ENCODE data around the gene ACAD9.
A peak's percentile ranks its signal among the peaks of the same experiment; 100 is the strongest.
"Not testable (repeated sequence)": the region's sequence is repeated elsewhere in the genome, so short reads cannot be mapped to it uniquely, and the experiment has no call there.

Gene ACAD9

DNA sequence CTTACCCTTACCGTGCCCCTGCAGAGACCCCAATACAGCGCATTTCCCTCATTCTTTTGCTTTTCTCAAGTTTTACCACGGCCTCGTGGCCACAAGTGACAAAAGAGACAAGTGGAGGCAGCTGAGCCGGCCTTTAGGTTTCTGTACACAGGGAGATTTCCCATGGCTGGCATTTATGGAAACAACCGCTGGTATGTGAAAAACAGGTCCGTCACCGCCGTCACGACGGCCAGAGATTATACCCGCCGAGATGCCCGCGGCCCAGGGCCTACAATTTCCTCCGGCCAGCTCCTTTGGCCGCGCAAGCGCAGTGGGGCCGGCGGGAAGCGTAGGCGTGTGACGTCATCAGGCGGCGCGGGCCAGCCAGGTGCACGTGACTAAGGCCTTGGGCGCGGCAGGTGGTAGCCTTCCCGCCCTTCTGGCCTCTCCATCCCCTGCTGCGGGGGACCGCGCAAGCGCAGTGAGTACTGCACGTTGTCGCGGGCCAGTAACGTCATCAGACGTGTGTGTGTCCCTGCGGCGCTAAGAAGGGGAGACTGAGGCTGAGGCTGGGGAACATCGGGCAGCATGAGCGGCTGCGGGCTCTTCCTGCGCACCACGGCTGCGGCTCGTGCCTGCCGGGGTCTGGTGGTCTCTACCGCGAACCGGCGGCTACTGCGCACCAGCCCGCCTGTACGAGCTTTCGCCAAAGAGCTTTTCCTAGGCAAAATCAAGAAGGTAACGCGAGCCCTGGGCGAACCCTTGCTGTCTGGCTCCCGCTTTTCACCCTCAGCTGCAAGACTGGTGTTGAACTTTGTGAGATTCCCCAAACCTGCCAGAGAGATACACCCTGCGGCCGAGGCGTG is at the start of gene ACAD9:
Gene ACAD9 (plus strand): TSS at position 496 of the 845 bp plus-strand sequence. CDS start 72 bp downstream, at position 568.
- DNase-seq, result peak; percentile 98

DNA sequence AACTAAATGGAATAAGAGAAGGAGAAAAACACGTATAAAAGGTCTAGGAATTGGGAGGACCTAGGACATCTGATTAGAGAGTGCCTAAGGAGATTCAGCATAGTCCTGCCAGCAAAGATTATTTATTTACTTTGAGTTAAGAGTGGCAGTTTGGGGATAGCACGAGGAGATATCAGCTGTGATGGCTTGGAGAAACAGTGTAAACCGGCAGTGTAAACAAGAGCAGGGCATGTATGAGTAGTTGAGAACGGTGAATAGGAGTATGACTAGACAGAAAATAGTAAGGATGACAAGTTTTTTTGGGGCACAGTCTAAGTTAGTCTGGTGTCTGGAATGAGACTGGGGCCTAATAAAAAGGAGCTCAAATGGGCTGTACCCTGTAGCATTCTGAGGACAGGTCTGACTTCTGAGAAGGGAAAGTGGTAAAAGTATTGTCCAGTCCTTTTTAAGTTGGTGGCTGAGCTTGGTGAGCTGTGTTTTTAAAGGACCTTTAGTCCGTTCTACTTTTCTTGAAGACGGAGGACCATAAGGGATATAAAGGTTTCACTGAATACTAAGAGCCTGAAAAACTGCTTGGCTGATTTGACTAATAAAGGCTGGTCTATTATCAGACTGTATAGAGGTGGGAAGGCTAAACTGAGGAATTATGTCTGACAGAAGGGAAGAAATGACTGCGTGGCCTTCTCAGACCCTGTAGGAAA is 49.3 kb upstream of the ACAD9 start:
- not testable (repeated sequence) for DNase-seq

DNA sequence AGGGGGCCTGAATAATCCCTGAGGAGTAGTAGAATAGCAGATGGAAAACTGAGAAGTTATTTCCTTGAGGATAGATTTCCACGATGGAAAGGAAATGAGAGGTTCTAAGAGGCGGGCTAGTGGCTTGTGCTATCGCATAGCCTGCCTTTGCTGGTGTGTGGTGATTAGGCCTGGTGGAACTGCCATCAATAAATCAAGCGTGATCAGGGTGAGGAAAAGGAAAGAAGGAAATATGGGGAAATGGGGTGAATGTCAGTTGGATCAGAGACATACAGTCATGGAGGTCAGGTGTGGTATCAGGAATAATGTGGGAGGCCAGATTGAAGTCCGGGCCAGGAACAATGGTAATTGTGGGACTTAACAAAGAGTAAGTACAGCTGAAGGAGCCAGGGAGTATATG is 48.7 kb upstream of the ACAD9 start:
- DNase-seq, result not testable (repeated sequence)

DNA sequence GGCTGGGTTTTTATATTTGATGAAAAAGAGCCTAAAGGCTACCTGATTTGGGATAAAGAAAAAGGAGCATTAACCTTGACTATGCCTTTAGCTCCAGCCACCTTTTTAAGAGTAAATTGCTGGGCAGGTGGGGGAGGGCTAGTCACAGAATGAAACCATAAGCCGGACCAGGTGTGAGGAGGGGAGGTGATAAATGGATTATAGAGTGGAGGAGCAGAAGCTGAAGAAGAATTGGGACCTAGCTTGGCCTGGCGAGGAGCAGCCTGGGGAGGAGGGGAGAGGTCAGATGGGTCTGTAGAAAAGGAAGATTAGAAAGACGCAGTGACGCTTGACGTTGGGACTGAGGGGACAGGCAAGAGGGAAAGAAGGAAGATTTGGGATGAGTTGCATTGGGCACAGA is 46.4 kb upstream of the ACAD9 start:
- not testable (repeated sequence) for DNase-seq

DNA sequence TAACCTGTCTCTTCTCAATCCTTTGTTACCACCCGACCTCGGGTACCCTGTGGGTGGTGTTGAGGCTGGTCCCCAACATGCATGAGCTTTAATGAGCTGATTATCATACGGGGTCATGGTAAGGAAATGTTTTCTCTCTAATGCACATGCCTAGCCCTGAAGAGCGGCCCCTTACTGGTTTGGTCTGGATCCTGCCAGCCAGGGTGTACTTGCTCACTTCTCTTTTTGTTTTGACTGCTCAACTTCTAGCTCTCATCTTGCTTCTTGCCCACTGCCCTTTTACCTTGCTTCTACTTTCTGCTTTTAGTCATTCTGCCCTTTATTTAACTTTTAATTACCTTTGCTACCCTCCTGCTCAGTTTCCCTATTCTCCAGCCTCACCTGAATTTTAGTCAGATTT is 44.3 kb upstream of the ACAD9 start:
- DNase-seq, result no peak

DNA sequence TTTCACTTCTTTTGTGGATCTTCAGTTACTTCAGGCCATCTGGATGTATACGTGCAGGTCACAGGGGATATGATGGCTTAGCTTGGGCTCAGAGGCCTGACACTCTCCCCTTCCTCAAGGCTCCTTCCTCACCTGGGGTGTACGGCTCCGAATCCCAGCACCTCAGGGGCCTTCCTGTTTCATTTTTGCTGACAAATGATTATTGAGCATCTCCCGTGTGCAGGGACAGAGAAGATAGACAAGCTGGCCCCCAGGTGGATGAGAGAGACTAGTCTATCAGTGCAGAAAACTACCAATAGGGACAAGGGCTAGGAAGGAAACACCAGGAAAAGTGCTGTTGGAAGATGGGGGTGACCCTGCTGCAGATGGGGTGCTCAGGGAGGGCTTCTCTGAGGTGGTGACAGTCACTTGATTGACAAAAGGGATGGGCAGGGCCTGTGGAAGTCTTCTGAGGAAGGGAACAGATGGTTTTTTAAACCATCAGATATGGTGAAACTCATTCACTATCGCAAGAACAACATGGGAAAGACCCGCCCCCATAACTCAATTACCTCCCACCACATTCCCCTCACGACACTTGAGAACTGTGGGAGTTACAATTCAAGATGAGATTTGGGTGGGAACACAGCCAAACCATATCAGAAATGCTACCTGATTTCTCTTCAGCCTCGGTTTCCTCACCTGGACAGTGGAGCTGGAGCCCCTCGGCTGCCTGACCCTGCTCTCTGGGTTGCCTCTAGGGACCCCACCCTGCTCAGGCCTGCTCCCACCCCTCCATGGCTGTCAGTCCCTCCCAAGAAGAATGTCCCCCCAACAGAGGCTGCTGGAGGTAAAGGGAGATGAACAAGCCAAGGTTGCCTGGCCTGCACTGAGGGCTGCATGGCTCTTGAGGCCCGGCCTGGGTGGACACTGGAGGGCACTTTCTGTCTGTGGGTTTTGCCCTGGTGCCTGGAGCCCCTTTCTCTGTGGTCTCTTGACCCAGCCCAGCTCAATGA is 37.2 kb upstream of the ACAD9 start:
- DNase-seq, result no peak

DNA sequence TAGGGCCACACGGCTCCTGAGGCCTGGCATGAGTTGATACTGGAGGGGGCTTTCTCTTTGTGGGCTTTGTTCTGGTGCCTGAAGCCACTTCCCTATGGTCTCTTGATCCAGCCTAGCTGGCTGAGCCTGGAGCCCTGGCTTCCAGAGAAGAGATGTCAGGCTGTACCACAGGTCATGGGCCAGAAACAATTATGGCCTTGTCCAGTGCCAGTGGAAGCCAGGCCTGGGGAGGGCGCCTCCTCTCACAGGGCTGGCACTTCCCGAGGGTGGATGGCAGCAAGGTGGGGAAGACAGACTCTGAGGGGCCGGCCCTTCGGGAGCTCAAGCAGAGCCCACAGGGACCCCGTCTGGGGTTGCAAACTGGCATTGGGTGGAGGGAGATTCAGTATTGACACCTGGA is 34.9 kb upstream of the ACAD9 start:
- DNase-seq, result no peak

DNA sequence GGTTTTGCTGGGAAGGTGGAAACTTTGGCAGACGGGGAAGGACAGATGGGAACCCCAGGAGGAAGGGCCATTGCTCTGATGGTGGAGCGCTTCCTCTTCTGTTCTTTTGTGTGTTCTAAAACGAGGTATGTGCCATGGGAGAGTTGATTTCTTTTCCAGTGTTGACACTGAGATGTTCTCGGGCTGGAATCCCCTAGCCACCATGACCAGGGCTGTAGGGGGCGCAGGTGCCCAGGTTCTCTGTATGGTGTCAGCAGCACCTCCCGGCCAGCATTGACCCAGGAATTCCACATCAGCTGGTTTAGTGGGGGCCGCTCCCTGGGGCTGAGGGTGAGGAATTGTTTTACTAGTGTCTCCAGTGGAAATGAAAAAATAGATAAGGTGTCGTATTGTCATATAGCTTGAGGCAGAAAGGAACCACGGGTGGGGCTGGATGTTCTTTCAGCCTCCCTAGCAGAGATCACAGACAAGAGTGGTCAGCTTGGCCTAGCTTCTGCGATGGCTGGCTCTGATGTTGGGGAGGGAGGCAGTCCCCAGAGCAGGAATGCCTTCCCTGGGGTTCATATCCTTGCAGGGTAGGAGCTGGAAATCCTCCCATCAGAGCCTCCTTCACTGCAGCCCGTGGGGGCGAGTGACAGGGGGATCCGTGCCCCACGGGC is 34.2 kb upstream of the ACAD9 start:
- DNase-seq, result no peak

DNA sequence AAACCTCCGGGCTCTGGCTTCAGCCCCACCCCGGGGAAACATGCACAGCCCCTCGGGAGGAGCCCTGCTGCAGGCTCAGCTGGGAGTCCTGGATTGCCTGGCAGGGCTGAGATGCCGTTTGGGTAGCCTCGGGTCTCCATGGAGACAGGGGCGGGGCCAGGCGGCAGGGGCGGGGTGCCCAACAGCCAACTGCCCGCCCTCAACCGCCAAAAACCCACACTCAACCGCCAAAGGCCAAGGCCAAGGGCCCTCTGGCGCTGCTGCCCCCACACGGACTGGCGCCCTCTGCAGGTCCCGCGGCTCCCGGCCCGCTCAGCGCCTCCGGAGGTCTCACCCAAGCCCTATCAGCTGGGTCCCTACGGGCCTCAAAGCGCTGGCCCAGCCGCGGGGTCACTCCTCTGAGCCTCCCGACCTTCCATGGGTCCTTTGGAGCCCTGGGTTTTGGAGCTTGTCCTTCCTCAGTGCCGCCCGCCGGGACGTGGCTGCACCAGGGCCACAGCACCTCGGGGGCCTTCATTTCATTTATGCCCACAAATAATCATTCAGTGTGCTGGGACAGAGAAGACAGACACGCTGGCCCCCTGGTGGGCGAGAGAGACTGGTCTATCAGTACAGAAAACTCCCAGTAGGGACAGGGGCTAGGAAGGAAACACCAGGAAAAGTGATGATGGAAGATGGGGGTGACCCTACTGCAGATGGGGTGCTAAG is 33.5 kb upstream of the ACAD9 start:
- peak; percentile 81 for DNase-seq

DNA sequence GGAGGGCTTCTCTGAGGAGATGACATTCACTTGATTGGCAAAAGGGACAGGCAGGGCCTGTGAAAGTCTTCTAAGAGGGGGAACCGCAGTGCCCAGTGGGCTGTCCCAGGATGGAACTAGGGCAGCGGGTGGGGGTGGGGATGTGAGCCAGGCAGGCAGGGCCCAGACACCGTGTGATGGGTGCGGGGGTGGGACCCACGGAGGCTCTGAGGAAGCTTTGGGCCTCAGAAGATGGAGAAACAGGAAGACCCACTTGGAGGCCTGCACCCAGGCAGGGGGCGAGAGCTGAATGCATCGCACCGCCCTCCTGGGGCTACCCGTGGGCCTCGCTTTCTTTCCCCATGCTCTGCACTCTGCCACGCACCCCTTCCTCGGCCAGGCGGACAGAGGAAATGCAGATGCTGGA is 32.9 kb upstream of the ACAD9 start:
- DNase-seq, result no peak

DNA sequence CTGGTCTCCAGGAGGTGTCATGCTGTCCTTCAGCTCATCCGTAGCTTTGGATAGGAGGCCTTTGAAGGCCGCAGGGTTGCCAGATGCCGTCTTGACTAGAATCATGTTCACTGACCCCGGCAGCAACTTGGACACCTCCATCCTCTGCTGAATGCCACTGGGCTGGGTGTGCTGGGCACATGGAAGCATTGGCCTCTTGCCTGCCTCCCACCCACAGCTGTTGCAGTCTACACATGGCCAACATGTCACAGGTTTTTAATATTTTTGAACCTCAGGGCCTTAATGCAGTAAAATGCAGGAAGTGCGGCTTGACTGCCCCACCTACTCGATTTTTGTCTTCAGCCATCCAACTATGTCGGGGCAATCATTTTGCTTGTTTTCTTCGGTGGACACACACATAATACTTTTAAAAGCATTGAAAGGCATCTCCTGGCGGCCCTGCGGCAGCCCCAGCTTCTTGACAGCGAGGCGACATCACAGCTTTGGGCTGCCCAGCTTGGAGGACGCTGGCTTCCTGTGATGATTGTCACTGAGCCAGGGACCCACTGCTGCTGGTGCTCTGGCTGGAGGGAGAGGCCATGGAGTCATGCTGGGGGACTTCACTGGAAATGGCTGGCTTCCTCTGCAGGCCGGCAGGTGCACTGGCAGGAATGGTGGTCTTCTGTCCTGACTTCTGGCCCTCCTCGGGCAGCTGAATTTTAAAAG is 31.6 kb upstream of the ACAD9 start:
- no peak for DNase-seq

DNA sequence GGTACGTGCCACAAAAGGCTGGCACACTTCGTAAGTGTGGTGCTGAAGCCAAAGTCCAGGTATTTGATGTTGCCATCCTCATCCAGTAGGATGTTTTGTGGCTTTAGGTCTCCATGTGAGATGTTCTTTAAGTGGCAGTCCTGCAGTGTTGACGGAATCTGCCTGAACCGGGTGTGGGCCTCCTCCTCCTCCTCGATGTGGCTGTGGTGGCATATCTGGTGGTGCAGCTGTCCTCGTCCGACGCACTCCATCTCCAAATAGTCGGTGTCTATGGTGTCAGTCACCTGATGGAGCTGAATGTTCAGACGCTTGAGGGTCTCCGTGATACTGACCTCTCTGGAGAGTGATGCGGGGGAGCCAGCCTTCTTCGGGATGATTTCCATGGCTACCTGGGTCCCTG is 30.5 kb upstream of the ACAD9 start:
- DNase-seq, result no peak

DNA sequence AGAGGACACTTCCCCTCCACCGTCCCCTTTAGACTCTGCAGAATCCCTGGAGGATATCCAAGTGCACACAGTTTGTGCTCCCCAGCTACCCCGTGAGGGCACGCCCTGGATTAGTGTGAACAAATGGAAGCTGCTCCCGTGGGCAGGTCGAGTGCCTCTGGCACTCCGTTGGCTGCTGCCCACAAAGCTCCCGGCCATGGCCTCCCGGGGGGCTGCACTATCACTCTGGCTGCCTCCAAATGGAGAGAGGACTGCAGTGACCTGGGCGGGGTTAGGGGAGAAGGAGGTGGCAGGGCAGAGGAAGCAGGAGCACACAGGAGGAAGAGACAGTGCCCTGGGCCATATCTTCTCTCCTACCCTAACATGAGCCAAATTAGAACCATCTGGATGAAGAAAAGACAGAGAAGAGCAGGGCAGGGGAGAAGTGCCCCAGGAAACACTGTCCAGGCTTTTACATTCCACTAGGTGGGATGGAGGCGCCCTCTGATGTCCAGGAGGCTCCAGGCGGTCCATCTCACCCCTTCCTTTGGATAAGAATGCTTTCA is 29.4 kb upstream of the ACAD9 start:
- DNase-seq, result no peak

DNA sequence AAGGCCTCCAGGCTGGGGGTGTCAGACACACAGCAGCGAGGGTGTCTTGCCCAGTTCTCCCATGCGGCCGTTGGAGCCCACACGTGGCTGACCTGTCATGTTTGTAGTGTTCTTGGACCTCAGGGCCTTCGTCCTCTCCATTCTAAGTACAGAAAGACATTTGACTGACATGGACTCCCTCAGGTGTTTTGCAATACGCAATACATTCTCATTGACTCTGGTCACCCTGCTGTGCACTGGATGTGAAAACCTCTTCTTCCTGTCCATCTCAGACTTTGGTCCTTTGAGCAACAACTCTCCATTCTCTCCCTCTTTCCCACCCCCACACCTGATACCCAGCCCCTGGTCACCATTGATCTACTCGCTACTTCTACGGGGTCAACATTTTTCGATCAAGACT is 28.9 kb upstream of the ACAD9 start:
- no peak for DNase-seq

DNA sequence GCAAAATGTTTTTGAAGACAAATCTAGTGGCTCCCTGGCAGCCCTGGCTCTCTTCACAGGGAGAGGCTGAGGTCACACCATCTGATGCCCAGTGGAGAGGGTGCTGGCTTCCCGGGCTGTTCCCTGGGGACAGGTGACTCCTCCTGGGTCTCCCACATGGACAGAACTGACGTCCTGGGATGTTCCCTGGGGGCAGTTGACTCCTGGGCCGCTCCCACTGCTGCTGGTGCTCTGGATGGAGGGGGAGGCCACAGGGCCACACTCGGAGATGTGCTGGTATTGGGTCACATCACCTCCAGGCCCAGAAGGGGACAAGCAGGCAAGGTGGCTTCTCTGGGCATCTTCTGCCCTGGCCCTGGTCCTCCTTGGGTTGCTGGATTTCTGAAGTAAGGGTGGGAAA is 27.8 kb upstream of the ACAD9 start:
- DNase-seq, result no peak

DNA sequence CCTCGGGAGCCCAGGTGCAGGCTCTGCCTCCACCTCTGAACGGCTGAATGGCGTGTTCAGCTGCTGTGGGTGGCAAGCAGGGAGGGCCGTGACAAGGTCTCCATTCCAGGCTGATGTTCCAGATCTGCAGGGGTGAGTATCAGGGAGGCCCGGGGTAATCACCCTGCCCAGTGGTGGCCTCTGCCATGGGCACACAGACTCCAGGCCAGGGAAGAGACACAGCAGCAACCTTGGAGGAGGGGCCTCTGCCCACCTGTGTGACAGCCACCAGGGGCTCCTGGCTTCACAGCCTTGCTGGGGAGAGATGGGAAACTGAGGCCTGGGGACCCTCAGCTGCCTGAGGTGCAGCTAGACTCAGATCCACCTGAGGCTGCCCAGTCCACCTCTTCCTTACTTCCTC is 25.6 kb upstream of the ACAD9 start:
- DNase-seq, result no peak

DNA sequence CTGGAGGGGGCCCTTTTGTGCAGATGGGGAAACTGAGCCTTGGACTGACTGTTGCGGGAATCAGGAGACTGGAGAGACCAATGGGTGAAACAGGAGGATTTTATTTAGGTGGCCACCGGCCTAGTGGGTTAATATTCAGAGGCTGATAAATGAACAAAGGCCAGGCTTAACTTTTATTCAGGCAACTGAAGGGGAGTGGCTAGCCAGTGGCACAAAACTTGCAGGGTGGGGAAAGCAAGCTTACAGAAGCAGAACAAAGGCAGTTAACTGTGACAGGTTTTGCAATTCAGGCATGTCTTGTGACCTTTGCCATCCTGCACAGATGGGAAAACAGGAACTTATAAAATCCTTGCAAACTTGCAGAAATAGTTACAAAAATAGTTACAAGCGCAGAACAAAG is 24.9 kb upstream of the ACAD9 start:
- no peak for DNase-seq

DNA sequence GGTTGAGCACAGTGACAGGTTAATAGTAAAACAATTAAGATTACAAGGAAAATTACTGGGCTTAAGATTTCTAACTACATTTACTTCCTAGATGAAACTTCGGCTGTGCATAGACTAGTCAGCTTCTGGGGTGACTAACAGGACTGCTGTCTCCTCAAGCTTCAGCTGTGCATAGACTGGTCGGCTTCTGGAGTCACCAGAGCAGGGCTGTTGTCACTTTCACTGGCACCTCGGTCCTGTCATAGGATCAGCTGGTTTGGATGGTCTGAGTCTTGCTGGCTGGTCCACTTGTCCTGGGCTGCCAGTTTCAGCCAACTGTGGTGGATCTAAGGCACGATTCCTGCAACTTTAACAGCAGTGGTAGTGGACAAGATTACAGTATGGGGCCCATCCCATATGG is 23.9 kb upstream of the ACAD9 start:
- DNase-seq, result no peak

DNA sequence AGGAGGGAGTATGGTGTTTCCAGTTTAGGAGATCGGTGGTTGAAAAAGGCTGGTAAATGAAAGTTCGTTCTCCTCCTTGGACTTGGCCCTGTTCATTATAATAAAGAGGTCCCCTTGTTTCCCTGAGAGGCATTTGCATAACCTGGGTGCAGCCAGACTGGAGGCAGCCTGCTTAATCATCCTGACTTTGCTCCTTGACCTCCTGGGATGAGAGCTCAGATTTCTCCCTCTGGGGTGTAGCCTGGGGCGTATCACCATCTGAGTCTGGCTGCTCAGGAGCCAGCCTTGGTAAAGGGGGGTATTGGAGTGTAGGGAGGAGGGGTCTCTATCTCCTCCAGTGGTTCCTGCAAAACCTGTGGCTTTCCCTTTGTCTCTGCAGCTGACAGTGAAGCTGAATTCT is 21.3 kb upstream of the ACAD9 start:
- no peak for DNase-seq

DNA sequence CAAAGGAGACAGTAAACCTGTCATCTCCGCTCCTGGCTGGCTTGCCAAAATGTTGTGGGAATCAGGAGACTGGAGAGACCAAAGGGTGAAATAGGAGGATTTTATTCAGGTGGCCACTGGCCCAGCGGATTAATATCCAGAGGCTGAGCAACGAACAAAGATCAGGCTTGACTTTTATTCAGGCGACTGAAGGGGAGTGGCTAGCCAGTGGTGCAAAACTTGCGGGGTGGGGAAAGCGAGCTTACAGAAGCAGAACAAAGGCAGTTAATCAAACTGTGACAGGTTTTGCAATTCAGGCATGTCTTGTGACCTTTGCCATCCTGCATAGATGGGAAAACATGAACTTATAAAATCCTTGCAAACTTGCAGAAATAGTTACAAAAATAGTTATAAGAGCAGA is 19.8 kb upstream of the ACAD9 start:
- no peak for DNase-seq

DNA sequence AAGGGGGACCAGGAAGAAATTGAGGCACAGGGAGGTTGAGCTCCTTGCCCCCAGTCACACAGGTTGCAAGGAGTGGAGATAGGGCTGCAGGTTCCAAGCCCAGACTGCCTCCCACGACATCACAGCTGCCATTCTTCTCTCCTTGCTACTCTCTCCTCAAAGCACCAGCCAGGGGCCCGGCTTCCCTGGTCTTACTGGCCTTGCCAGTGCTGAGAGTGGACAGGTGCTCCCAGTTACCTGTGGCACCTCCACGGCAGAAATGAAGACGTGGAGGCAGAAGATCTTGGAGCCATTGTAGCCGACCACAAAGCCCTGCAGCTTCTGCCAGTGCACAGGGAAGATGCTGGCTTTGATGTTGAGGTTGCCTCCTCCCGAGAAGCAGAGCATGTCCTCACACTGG is 17.9 kb upstream of the ACAD9 start:
- no peak for DNase-seq
